Measurements from ENCODE around the gene EEFSEC. TPM values are rescaled to one million over a fixed set of nuclear protein-coding genes. Genes with fewer than 3 reads are reported as not detected.

Gene EEFSEC
- total RNA-seq, 1 experiment from 2014 or later: 9.5 TPM

DNA sequence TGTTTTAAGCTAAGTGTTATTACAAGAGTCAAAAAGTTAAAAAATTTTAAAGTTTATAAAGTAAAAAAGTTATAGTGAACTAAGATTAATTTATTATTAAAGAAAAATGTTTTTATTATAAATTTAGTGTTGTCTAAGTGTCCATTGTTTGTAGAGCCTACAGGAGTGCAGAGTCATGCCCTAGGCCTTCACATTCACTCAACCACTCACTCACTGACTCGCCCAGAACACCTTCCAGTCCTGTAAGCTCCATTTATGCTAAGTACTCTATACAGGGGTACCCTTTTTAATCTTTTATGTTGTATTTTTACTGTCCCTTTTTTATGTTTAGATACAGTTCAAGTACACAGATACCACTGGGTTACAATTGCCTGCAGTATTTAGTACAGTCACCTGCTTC lies 37.2 kb downstream of the EEFSEC start:
- Histone ChIP-seq H2BK20ac (ENCODE audit: low read depth, low read length, poor library complexity, severe bottlenecking) (no peak overlapping the region), H4K8ac (replicated peaks; ENCODE audit: insufficient read length, low read depth, low read length) (no peak overlapping the region), H3K56ac (ENCODE audit: insufficient read length, low read depth, low read length) (no peak overlapping the region), H2AK5ac (ENCODE audit: insufficient read length, low read length) (no peak overlapping the region), H3K27me3 (ENCODE audit: insufficient read depth, low read length) (no peaks in the 10 kb centered on the region), H4K91ac (ENCODE audit: insufficient read length, low read depth, low read length) (no peak overlapping the region), H3K27ac (ENCODE audit: insufficient read length, low read depth, low read length) (no peak overlapping the region), H3K4me1 (ENCODE audit: insufficient read depth, low read length) (no peaks in the 10 kb centered on the region; the same call in 1 of the 2 replicates), H2AFZ (ENCODE audit: low read length) (no peak overlapping the region), H3K14ac (ENCODE audit: insufficient read depth, low read length) (no peak overlapping the region), H2BK120ac (ENCODE audit: low read depth, low read length, poor library complexity, severe bottlenecking) (no peak overlapping the region), H2BK12ac (ENCODE audit: insufficient read length, low read depth, low read length) (no peak overlapping the region), H4K5ac (ENCODE audit: insufficient read length, low read depth, low read length) (no peak overlapping the region), H2BK15ac (ENCODE audit: low read depth, low read length) (no peak overlapping the region), H3K79me2 (ENCODE audit: insufficient read depth, low read length) (no peaks in the 10 kb centered on the region), H3K4ac (ENCODE audit: low read depth, low read length) (no peak overlapping the region), H3K9ac (ENCODE audit: extremely low read depth, insufficient read length, low read length) (no peak overlapping the region), H4K20me1 (ENCODE audit: control insufficient read depth, insufficient read depth, insufficient read length) (no peaks in the 10 kb centered on the region), H3K23ac (ENCODE audit: insufficient read length, low read depth, low read length) (no peak overlapping the region), H3K23me2 (ENCODE audit: insufficient read length, low read depth, low read length, poor library complexity, severe bottlenecking) (no peaks in the 10 kb centered on the region), H3K79me1 (ENCODE audit: insufficient read depth, low read depth, low read length, poor library complexity, severe bottlenecking) (no peaks in the 10 kb centered on the region), H3T11ph (ENCODE audit: low read length) (no peak overlapping the region), H2BK5ac (ENCODE audit: insufficient read length, low read length) (no peak overlapping the region), H3K4me2 (ENCODE audit: insufficient read depth, insufficient read length, low read length) (no peak overlapping the region), H3K9me3 (ENCODE audit: control insufficient read depth, low read depth, low read length) (no peaks in the 10 kb centered on the region), H3K18ac (ENCODE audit: insufficient read length, low read depth, low read length) (no peak overlapping the region)
- TF ChIP-seq, protein P1, sequence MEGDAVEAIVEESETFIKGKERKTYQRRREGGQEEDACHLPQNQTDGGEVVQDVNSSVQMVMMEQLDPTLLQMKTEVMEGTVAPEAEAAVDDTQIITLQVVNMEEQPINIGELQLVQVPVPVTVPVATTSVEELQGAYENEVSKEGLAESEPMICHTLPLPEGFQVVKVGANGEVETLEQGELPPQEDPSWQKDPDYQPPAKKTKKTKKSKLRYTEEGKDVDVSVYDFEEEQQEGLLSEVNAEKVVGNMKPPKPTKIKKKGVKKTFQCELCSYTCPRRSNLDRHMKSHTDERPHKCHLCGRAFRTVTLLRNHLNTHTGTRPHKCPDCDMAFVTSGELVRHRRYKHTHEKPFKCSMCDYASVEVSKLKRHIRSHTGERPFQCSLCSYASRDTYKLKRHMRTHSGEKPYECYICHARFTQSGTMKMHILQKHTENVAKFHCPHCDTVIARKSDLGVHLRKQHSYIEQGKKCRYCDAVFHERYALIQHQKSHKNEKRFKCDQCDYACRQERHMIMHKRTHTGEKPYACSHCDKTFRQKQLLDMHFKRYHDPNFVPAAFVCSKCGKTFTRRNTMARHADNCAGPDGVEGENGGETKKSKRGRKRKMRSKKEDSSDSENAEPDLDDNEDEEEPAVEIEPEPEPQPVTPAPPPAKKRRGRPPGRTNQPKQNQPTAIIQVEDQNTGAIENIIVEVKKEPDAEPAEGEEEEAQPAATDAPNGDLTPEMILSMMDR (conservative IDR thresholded peaks at IDR 0.05): no peak
- no peaks in the 10 kb centered on the region; a peak in 3 of 7 replicates for H3K36me3 Mint-ChIP-seq (ENCODE audit: insufficient read depth in 1 of 3, low read depth in 3 of 3)
- no peak for DNase-seq
- no peak overlapping the region for H3K27ac Mint-ChIP-seq
- no peak overlapping the region for H3K4me3 Mint-ChIP-seq
- H3K27me3 Mint-ChIP-seq (ENCODE audit: low read depth): no peaks in the 10 kb centered on the region
- peaks cover 19 to 20% of the 10 kb centered on the region in 2 experiments for H3K4me1 Mint-ChIP-seq
- H3K9me3 Mint-ChIP-seq: peaks cover 0 to 2% of the 10 kb centered on the region in 2 experiments; a peak in 2 of 5 replicates
- no CpG with 5 or more reads among the region's 1 CpG for WGBS (ENCODE audit: extremely low coverage, insufficient read length, low lambda C conversion rate)
